Stimulated activated CD8-positive, alpha-beta memory T cell treated with anti-CD3 and anti-CD28 coated beads, Interleukin-7, amount 100 ng/mL, for 48 hours (primary cell): Measurements from ENCODE around the gene SYNPO.

Experiments
- DNase-seq, 2 donors: peaks; one replicate each; pipeline ENCODE4 v3.0.0-alpha.2; 2020; ENCODE audit warnings: low read depth in 1 of 2; ENCODE audit errors: extremely low read depth in 1 of 2

Gene SYNPO

GRCh38 chr5:150606476-150606875, 34.0 kb upstream of the SYNPO start:
- no peak for DNase-seq

GRCh38 chr5:150607105-150607504, 33.4 kb upstream of the SYNPO start:
- no peak for DNase-seq

GRCh38 chr5:150607991-150608390, 32.5 kb upstream of the SYNPO start:
- no peak for DNase-seq

GRCh38 chr5:150608991-150609390, 31.5 kb upstream of the SYNPO start:
- no peak for DNase-seq

GRCh38 chr5:150609843-150610584, 30.4 kb upstream of the SYNPO start:
- no peak for DNase-seq

GRCh38 chr5:150611026-150611425, 29.4 kb upstream of the SYNPO start:
- no peak for DNase-seq

- no peak for DNase-seq
These were observed 28.1 kb upstream of the SYNPO start for GRCh38 chr5:150612405-150612804.

- no peak for DNase-seq
These were observed 27.4 kb upstream of the SYNPO start for GRCh38 chr5:150612905-150613670.

GRCh38 chr5:150613991-150614660, 26.3 kb upstream of the SYNPO start:
- no peak for DNase-seq

GRCh38 chr5:150614661-150615060, 25.8 kb upstream of the SYNPO start:
- no peak for DNase-seq

GRCh38 chr5:150615141-150615699, 25.2 kb upstream of the SYNPO start:
- DNase-seq = no peak

- DNase-seq = no peak
These were observed 24.4 kb upstream of the SYNPO start for GRCh38 chr5:150616024-150616470.

- DNase-seq = no peak
These were observed 24.0 kb upstream of the SYNPO start for GRCh38 chr5:150616506-150616905.

- DNase-seq = no peak
These were observed 22.3 kb upstream of the SYNPO start for GRCh38 chr5:150618163-150618562.

- no peak for DNase-seq
These were observed 21.7 kb upstream of the SYNPO start for GRCh38 chr5:150618588-150619281.

GRCh38 chr5:150619359-150620230, 20.9 kb upstream of the SYNPO start:
- DNase-seq = no peak

GRCh38 chr5:150621301-150621700, 19.2 kb upstream of the SYNPO start:
- no peak for DNase-seq

- no peak for DNase-seq
These were observed 18.3 kb upstream of the SYNPO start for GRCh38 chr5:150622157-150622556.

GRCh38 chr5:150623152-150623877, 17.1 kb upstream of the SYNPO start:
- DNase-seq = no peak
